Measurements from ENCODE around the gene HEATR3. TPM values are rescaled to one million over a fixed set of nuclear protein-coding genes. Genes with fewer than 3 reads are reported as not detected.

Gene HEATR3
- total and polyA plus RNA-seq, 4 donors, result 21.8 to 25.9 (median 24.4) TPM

GRCh38 chr16:50093607-50094539 lies 28.1 kb downstream of the HEATR3 start:
- no peak overlapping the region for H3K27ac ChIP-seq (ENCODE audit: low read depth, low read length)
- H3K4me3 ChIP-seq (ENCODE audit: low read depth, low read length), result no peak overlapping the region
- no peaks in the 10 kb centered on the region for H3K27me3 ChIP-seq (ENCODE audit: control insufficient read depth, insufficient read depth, low read length)
- WGBS (ENCODE audit: insufficient coverage), result 77% methylated on average over 5 of the region's 12 CpGs
- no peaks in the 10 kb centered on the region for H3K4me1 ChIP-seq (ENCODE audit: control insufficient read depth, insufficient read depth, low read length)
- no peaks in the 10 kb centered on the region for H3K9me3 ChIP-seq (ENCODE audit: control insufficient read depth, insufficient read depth, low read length)
- DNase-seq (ENCODE audit: low read depth in 4 of 6, low spot score in 6 of 6), result peak in 1 of 6 donors; percentile 22
- H3K36me3 ChIP-seq (ENCODE audit: control insufficient read depth, insufficient read depth, low read length), result peaks cover 34% of the 10 kb centered on the region

GRCh38 chr16:50096791-50097190 lies 31.0 kb downstream of the HEATR3 start:
- Histone ChIP-seq H3K27me3 (ENCODE audit: control insufficient read depth, insufficient read depth, low read length) (no peaks in the 10 kb centered on the region), H3K36me3 (ENCODE audit: control insufficient read depth, insufficient read depth, low read length) (peaks cover 24% of the 10 kb centered on the region), H3K27ac (ENCODE audit: low read depth, low read length) (no peak overlapping the region), H3K9me3 (ENCODE audit: control insufficient read depth, insufficient read depth, low read length) (no peaks in the 10 kb centered on the region), H3K4me3 (ENCODE audit: low read depth, low read length) (no peak overlapping the region), H3K4me1 (ENCODE audit: control insufficient read depth, insufficient read depth, low read length) (no peaks in the 10 kb centered on the region)
- DNase-seq (ENCODE audit: low read depth in 4 of 6, low spot score in 6 of 6), result no peak
- WGBS (ENCODE audit: insufficient coverage), result 80% methylated on average over 1 of the region's 3 CpGs

GRCh38 chr16:50099957-50100648 lies 34.3 kb downstream of the HEATR3 start:
- Histone ChIP-seq H3K4me3 (ENCODE audit: low read depth, low read length) (no peak overlapping the region), H3K27ac (ENCODE audit: low read depth, low read length) (no peak overlapping the region), H3K36me3 (ENCODE audit: control insufficient read depth, insufficient read depth, low read length) (peaks cover 25% of the 10 kb centered on the region), H3K4me1 (ENCODE audit: control insufficient read depth, insufficient read depth, low read length) (no peaks in the 10 kb centered on the region), H3K9me3 (ENCODE audit: control insufficient read depth, insufficient read depth, low read length) (no peaks in the 10 kb centered on the region), H3K27me3 (ENCODE audit: control insufficient read depth, insufficient read depth, low read length) (no peaks in the 10 kb centered on the region)
- no CpG with 5 or more reads among the region's 6 CpGs for WGBS (ENCODE audit: insufficient coverage)
- no peak for DNase-seq (ENCODE audit: low read depth in 4 of 6, low spot score in 6 of 6)

GRCh38 chr16:50102051-50102746 lies 36.4 kb downstream of the HEATR3 start:
- WGBS (ENCODE audit: insufficient coverage), result no CpG with 5 or more reads among the region's 6 CpGs
- peaks cover 23% of the 10 kb centered on the region for H3K36me3 ChIP-seq (ENCODE audit: control insufficient read depth, insufficient read depth, low read length)

DNA sequence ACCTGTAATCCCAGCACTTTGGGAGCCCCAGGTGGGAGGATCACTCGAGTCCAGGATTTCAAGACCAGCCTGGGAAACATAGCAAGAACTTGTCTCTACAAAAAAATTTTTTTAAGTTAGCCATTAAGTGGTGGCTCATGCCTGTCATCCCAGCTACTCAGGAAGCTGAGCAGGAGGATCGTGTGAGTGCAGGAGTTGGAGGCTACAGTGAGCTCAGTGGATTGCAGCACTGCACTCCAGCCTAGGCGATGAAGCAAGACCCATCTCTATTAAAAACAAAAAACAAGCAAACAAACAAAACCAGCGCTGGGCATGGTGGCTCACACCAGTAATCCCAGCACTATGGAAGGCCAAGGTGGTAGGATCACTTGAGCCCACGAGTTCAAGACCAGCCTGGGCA lies 38.0 kb downstream of the HEATR3 start:
- Histone ChIP-seq H3K4me3 (ENCODE audit: low read depth, low read length) (no peak overlapping the region), H3K9me3 (ENCODE audit: control insufficient read depth, insufficient read depth, low read length) (no peaks in the 10 kb centered on the region), H3K4me1 (ENCODE audit: control insufficient read depth, insufficient read depth, low read length) (no peaks in the 10 kb centered on the region), H3K36me3 (ENCODE audit: control insufficient read depth, insufficient read depth, low read length) (peaks cover 20% of the 10 kb centered on the region), H3K27me3 (ENCODE audit: control insufficient read depth, insufficient read depth, low read length) (no peaks in the 10 kb centered on the region), H3K27ac (ENCODE audit: low read depth, low read length) (no peak overlapping the region)
- WGBS (ENCODE audit: insufficient coverage), result 100% methylated on average over 4 of the region's 5 CpGs
- DNase-seq (ENCODE audit: low read depth in 4 of 6, low spot score in 6 of 6), result no peak

More at GRCh38 chr16:50102051-50102746, 36.4 kb downstream of the HEATR3 start:
- no peaks in the 10 kb centered on the region for H3K27me3 ChIP-seq (ENCODE audit: control insufficient read depth, insufficient read depth, low read length)
- H3K4me3 ChIP-seq (ENCODE audit: low read depth, low read length), result no peak overlapping the region
- no peak overlapping the region for H3K27ac ChIP-seq (ENCODE audit: low read depth, low read length)
- H3K4me1 ChIP-seq (ENCODE audit: control insufficient read depth, insufficient read depth, low read length), result no peaks in the 10 kb centered on the region
- no peaks in the 10 kb centered on the region for H3K9me3 ChIP-seq (ENCODE audit: control insufficient read depth, insufficient read depth, low read length)
- no peak for DNase-seq (ENCODE audit: low read depth in 4 of 6, low spot score in 6 of 6)

DNA sequence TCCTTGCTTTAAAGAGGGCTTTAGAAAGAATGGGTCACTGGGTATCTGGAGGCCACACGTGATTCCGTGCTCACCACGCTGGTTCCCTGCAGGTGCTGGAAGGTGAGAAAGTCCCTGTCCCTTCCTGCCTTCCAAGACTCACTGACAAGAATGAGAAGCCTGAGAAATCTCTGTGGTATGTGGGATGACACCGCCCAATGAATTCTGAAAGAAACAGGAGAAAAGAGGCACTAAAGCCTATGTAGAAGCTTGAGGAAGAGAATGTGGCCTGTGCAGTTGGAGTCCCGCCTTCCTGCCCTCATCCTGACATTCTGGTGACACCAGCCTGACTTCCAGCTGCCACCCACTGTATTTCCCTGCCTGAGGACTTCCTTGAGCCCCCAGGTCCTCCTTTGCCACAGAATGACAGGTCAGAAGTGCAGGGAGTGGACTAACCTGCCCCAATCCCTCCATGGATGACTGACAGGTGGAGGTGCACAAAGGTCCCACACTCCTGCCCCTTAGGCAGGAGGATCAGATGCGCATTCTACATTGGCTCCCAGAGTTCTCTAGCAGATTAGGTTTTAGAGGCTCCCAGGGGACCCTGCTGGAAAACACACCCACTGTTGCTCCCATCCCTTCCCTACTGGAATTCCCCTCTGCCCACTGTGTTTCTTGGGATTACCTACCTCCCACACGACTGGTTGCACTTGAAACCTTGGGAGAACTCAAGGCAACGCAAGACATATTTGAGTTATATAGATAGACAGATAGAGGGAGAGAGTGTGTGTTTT lies 48.8 kb downstream of the HEATR3 start:
- Histone ChIP-seq H3K4me3 (ENCODE audit: low read depth, low read length) (no peak overlapping the region), H3K9me3 (ENCODE audit: control insufficient read depth, insufficient read depth, low read length) (no peaks in the 10 kb centered on the region), H3K4me1 (ENCODE audit: control insufficient read depth, insufficient read depth, low read length) (no peaks in the 10 kb centered on the region), H3K27ac (ENCODE audit: low read depth, low read length) (no peak overlapping the region), H3K36me3 (ENCODE audit: control insufficient read depth, insufficient read depth, low read length) (no peaks in the 10 kb centered on the region), H3K27me3 (ENCODE audit: control insufficient read depth, insufficient read depth, low read length) (no peaks in the 10 kb centered on the region)
- WGBS (ENCODE audit: insufficient coverage), result 100% methylated on average over 4 of the region's 8 CpGs
- no peak for DNase-seq (ENCODE audit: low read depth in 4 of 6, low spot score in 6 of 6)

GRCh38 chr16:50120711-50121110 lies 54.9 kb downstream of the HEATR3 start:
- no peak overlapping the region for H3K4me3 ChIP-seq (ENCODE audit: low read depth, low read length)
- H3K27ac ChIP-seq (ENCODE audit: low read depth, low read length), result no peak overlapping the region
- no peaks in the 10 kb centered on the region for H3K27me3 ChIP-seq (ENCODE audit: control insufficient read depth, insufficient read depth, low read length)
- no peak for DNase-seq (ENCODE audit: low read depth in 4 of 6, low spot score in 6 of 6)
- no peaks in the 10 kb centered on the region for H3K4me1 ChIP-seq (ENCODE audit: control insufficient read depth, insufficient read depth, low read length)
- H3K36me3 ChIP-seq (ENCODE audit: control insufficient read depth, insufficient read depth, low read length), result no peaks in the 10 kb centered on the region
- no peaks in the 10 kb centered on the region for H3K9me3 ChIP-seq (ENCODE audit: control insufficient read depth, insufficient read depth, low read length)

DNA sequence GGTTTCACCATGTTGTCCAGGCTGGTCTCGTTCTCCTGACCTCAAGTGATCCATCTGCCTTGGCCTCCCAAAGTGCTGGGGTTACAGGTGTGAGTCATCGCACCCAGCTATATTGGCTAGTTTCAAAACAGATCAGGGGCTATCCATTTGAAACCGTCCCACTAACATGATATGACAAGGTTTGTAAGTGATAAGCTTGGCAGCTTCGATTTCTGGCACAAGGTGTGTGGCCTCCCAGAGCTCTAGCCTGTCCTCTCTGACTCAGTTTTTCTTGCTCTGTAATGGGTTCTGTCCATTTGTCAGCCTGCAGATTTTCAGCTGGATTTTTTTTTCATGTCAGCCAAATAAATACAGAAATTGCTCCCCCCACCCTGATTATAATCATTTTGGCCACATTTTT lies 55.5 kb downstream of the HEATR3 start:
- Histone ChIP-seq H3K4me3 (ENCODE audit: low read depth, low read length) (no peak overlapping the region), H3K27me3 (ENCODE audit: control insufficient read depth, insufficient read depth, low read length) (no peaks in the 10 kb centered on the region)
- WGBS (ENCODE audit: insufficient coverage), result 94% methylated on average over 3 of the region's 4 CpGs

More for the DNA sequence above, 55.5 kb downstream of the HEATR3 start:
- no peak overlapping the region for H3K27ac ChIP-seq (ENCODE audit: low read depth, low read length)
- no peak for DNase-seq (ENCODE audit: low read depth in 4 of 6, low spot score in 6 of 6)
- H3K36me3 ChIP-seq (ENCODE audit: control insufficient read depth, insufficient read depth, low read length), result no peaks in the 10 kb centered on the region
- no peaks in the 10 kb centered on the region for H3K4me1 ChIP-seq (ENCODE audit: control insufficient read depth, insufficient read depth, low read length)
- no peaks in the 10 kb centered on the region for H3K9me3 ChIP-seq (ENCODE audit: control insufficient read depth, insufficient read depth, low read length)

Measured in spinal cord (tissue), 10 donors.